HepG2 (cell line): ENCODE results near the gene RER1. TPM values are rescaled to one million over a fixed set of nuclear protein-coding genes. Genes with fewer than 3 reads are reported as not detected.
A peak's percentile ranks its signal among the peaks of the same experiment; 100 is the strongest.

Experiments
- ISX ChIP-seq: sonication (generic); formaldehyde crosslinking; conservative IDR thresholded peaks from 2 replicates; pipeline ENCODE4 v1.5.0; 2020; ENCODE audit warnings: missing genetic modification reagents
- JUN ChIP-seq: sonication (generic); formaldehyde crosslinking; IDR thresholded peaks from 2 replicates; pipeline ENCODE4 v1.4.0; 2020; ENCODE audit warnings: mild to moderate bottlenecking, missing genetic modification reagents
- MAZ ChIP-seq, 2 experiments: sonication (generic) in 1 of 2; formaldehyde crosslinking in 1 of 2; IDR thresholded peaks; 2 replicates each; pipeline versions ENCODE4 v1.5.0 to v1.6.1; 2012 to 2020; ENCODE audit warnings: low read depth in 2 of 2, mild to moderate bottlenecking in 2 of 2, borderline replicate concordance in 1 of 2, improper control_type of control experiment in 1 of 2, low read length in 1 of 2, missing genetic modification reagents in 1 of 2, moderate library complexity in 1 of 2
- POLR2AphosphoS2 ChIP-seq: IDR thresholded peaks from 2 replicates; pipeline ENCODE4 v1.6.1; 2011; ENCODE audit warnings: low read depth, low read length, improper control_type of control experiment
- SNRNP70 ChIP-seq: fragments of 200-400 bp; formaldehyde crosslinking; IDR thresholded peaks from 2 replicates; pipeline ENCODE4 v1.6.1; 2017; ENCODE audit warnings: mild to moderate bottlenecking, low read depth, low read length, moderate library complexity
- TCF7 ChIP-seq: sonication (generic); IDR thresholded peaks from 2 replicates; pipeline ENCODE4 v1.6.1; 2016; ENCODE audit warnings: antibody characterized with exemption, low read depth
- YY1 ChIP-seq: IDR thresholded peaks from 2 replicates; pipeline ENCODE4 v1.6.1; 2011; ENCODE audit warnings: low read length, low read depth, moderate library complexity, mild to moderate bottlenecking; ENCODE audit not compliant: insufficient read depth, insufficient replicate concordance
- ZBTB7B ChIP-seq: sonication (generic); formaldehyde crosslinking; IDR thresholded peaks from 2 replicates; pipeline ENCODE4 v1.4.0; 2020; ENCODE audit warnings: missing genetic modification reagents
- ZFY ChIP-seq: sonication (generic); formaldehyde crosslinking; IDR thresholded peaks from 2 replicates; pipeline ENCODE4 v1.4.0; 2020; ENCODE audit warnings: missing genetic modification reagents
- ZNF124 ChIP-seq: sonication (generic); formaldehyde crosslinking; IDR thresholded peaks from 2 replicates; pipeline ENCODE4 v1.4.0; 2020; ENCODE audit warnings: missing genetic modification reagents
- ZNF235 ChIP-seq: sonication (generic); formaldehyde crosslinking; IDR thresholded peaks from 2 replicates; pipeline ENCODE4 v1.8.1; 2023; ENCODE audit warnings: mild to moderate bottlenecking, missing genetic modification reagents, borderline replicate concordance
- ZNF333 ChIP-seq: sonication (generic); formaldehyde crosslinking; IDR thresholded peaks from 2 replicates; pipeline ENCODE4 v1.4.0; 2020; ENCODE audit warnings: mild to moderate bottlenecking, missing genetic modification reagents, borderline replicate concordance
- ZNF543 ChIP-seq: sonication (generic); formaldehyde crosslinking; IDR thresholded peaks from 2 replicates; pipeline ENCODE4 v1.4.0; 2020; ENCODE audit warnings: mild to moderate bottlenecking, missing genetic modification reagents
- ZNF558 ChIP-seq: sonication (generic); formaldehyde crosslinking; IDR thresholded peaks from 2 replicates; pipeline ENCODE4 v1.9.0; 2022; ENCODE audit warnings: mild to moderate bottlenecking, missing genetic modification reagents, borderline replicate concordance
- ZNF619 ChIP-seq: sonication (generic); formaldehyde crosslinking; IDR thresholded peaks from 2 replicates; pipeline ENCODE4 v1.4.0; 2020; ENCODE audit warnings: mild to moderate bottlenecking, missing genetic modification reagents
- ZNF674 ChIP-seq: sonication (generic); formaldehyde crosslinking; IDR thresholded peaks from 2 replicates; pipeline ENCODE4 v1.5.0; 2020; ENCODE audit warnings: low read depth, mild to moderate bottlenecking, missing genetic modification reagents
- ZSCAN9 ChIP-seq: IDR thresholded peaks from 2 replicates; pipeline ENCODE4 v1.6.1; 2016; ENCODE audit warnings: borderline replicate concordance
- polyA plus RNA-seq, 8 experiments: library from polyadenylated mRNA; depleted of rRNA in 3 of 8; stranded (reverse) in 7 of 8; unstranded in 1 of 8; fragments of >200 nt; fragmentation: Illumina TruSeq in 4 of 8; extraction: Trizol in 4 of 8; gene quantifications; 2 replicates each; pipeline versions ENCODE4 v1.2.1 to v1.2.3, GENCODE V29; 2011 to 2016; ENCODE audit warnings: low read depth in 4 of 8, missing spikeins in 1 of 8, mixed read lengths in 1 of 8; ENCODE audit not compliant: insufficient read depth in 1 of 8
- total RNA-seq, 5 experiments: library from RNA; depleted of rRNA; stranded (reverse); fragments of >200 nt; fragmentation: Illumina TruSeq; extraction: Trizol; gene quantifications; 2 replicates each; pipeline ENCODE4 v1.2.3, GENCODE V29; 2016; ENCODE audit warnings: low read depth in 1 of 5
- TF ChIP-seq, protein P1 (sequence below): sonication (generic); formaldehyde crosslinking; IDR thresholded peaks from 2 replicates; pipeline ENCODE4 v1.8.1; 2023; ENCODE audit warnings: missing genetic modification reagents, inconsistent platforms, borderline replicate concordance
- TF ChIP-seq, protein P2 (sequence below): sonication (generic); formaldehyde crosslinking; IDR thresholded peaks from 2 replicates; pipeline ENCODE4 v1.5.0; 2020; ENCODE audit warnings: mild to moderate bottlenecking, missing genetic modification reagents, moderate library complexity
- TF ChIP-seq, protein P3 (sequence below): IDR thresholded peaks from 2 replicates; pipeline ENCODE4 v1.4.0; 2020; ENCODE audit warnings: mild to moderate bottlenecking, missing genetic modification reagents
- TF ChIP-seq, protein P4 (sequence below): sonication (generic); formaldehyde crosslinking; IDR thresholded peaks from 2 replicates; pipeline ENCODE4 v1.4.0; 2020; ENCODE audit warnings: mild to moderate bottlenecking, missing genetic modification reagents

The RER1 gene
- total and polyA plus RNA-seq, 2 of the 13 experiments (the other 11 are each of a cell fraction or from before 2014, with no cell fraction given), result 128 to 164 TPM

DNA sequence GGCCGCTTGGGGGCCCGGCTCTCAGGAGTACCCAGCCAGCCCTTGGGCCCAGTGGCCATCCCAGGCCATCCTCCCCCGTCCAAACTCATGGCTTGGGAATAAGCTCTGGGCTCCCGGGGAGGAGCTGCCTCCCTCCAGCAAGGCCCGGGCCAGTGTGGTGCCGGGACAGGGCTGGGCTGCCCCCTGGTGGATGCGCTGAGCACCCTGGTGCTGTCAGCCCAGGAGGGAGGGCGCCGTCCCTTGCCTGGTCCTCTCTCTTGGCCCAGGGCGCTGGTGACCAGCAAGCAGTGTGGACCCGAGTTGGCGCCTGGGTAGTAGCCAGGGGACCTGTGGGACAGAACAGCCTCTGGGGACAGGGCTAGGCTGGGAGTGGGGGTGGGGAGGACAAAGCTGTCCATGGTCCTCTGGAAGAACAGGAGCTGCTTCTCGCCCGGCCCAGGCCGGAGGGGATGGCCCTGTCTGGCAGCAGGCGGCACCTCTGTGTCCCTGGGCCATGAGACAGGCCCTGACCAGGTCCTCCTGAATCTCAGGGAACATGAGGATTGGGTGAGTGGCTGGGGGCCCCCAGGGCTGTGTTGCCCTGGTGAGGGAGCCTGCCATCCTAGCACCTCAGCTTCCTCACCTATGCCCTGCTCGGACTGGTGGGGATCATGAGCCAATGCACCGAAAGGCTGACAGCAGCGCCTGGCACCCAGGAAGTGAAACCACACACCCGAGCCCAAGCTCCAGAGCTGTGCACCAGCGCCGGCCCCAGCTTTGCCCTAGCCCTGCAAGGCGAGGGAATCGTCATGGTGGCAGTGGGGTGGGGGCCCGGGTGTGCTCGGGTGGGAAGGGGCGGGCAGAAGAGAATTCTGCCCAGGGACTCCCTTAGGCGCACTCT lies 9.7 kb upstream of the RER1 start (continued):
- TF ChIP-seq SNRNP70 (no peak), ZNF333 (no peak), ZNF674 (CRISPR knock-in tag) (no peak), JUN (CRISPR knock-in tag) (no peak), ZNF558 (no peak), ZNF619 (CRISPR knock-in tag) (no peak), MAZ (IDR thresholded peaks at IDR 0.05; ENCODE audit: borderline replicate concordance, low read depth, low read length) (no peak; the same call in 1 of the 2 replicates), MAZ (CRISPR knock-in tag; IDR thresholded peaks at IDR 0.05; ENCODE audit: low read depth) (peak; percentile 57; the same call in 1 of the 2 replicates), ZNF235 (CRISPR knock-in tag) (no peak), ZNF543 (CRISPR knock-in tag) (no peak), TCF7 (no peak), POLR2AphosphoS2 (no peak), ISX (CRISPR knock-in tag) (no peak), ZNF124 (CRISPR knock-in tag) (no peak), YY1 (no peak), ZBTB7B (no peak), ZSCAN9 (CRISPR knock-in tag) (no peak), ZFY (CRISPR knock-in tag) (peak; percentile 50)
- TF ChIP-seq, protein P1, sequence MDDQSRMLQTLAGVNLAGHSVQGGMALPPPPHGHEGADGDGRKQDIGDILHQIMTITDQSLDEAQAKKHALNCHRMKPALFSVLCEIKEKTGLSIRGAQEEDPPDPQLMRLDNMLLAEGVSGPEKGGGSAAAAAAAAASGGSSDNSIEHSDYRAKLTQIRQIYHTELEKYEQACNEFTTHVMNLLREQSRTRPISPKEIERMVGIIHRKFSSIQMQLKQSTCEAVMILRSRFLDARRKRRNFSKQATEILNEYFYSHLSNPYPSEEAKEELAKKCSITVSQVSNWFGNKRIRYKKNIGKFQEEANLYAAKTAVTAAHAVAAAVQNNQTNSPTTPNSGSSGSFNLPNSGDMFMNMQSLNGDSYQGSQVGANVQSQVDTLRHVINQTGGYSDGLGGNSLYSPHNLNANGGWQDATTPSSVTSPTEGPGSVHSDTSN, result no peak
- TF ChIP-seq, protein P2, sequence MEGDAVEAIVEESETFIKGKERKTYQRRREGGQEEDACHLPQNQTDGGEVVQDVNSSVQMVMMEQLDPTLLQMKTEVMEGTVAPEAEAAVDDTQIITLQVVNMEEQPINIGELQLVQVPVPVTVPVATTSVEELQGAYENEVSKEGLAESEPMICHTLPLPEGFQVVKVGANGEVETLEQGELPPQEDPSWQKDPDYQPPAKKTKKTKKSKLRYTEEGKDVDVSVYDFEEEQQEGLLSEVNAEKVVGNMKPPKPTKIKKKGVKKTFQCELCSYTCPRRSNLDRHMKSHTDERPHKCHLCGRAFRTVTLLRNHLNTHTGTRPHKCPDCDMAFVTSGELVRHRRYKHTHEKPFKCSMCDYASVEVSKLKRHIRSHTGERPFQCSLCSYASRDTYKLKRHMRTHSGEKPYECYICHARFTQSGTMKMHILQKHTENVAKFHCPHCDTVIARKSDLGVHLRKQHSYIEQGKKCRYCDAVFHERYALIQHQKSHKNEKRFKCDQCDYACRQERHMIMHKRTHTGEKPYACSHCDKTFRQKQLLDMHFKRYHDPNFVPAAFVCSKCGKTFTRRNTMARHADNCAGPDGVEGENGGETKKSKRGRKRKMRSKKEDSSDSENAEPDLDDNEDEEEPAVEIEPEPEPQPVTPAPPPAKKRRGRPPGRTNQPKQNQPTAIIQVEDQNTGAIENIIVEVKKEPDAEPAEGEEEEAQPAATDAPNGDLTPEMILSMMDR (CRISPR knock-in tag), result peak; percentile 98
- TF ChIP-seq, protein P3, sequence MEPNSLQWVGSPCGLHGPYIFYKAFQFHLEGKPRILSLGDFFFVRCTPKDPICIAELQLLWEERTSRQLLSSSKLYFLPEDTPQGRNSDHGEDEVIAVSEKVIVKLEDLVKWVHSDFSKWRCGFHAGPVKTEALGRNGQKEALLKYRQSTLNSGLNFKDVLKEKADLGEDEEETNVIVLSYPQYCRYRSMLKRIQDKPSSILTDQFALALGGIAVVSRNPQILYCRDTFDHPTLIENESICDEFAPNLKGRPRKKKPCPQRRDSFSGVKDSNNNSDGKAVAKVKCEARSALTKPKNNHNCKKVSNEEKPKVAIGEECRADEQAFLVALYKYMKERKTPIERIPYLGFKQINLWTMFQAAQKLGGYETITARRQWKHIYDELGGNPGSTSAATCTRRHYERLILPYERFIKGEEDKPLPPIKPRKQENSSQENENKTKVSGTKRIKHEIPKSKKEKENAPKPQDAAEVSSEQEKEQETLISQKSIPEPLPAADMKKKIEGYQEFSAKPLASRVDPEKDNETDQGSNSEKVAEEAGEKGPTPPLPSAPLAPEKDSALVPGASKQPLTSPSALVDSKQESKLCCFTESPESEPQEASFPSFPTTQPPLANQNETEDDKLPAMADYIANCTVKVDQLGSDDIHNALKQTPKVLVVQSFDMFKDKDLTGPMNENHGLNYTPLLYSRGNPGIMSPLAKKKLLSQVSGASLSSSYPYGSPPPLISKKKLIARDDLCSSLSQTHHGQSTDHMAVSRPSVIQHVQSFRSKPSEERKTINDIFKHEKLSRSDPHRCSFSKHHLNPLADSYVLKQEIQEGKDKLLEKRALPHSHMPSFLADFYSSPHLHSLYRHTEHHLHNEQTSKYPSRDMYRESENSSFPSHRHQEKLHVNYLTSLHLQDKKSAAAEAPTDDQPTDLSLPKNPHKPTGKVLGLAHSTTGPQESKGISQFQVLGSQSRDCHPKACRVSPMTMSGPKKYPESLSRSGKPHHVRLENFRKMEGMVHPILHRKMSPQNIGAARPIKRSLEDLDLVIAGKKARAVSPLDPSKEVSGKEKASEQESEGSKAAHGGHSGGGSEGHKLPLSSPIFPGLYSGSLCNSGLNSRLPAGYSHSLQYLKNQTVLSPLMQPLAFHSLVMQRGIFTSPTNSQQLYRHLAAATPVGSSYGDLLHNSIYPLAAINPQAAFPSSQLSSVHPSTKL, result 0 out of 2 replicates have a peak, but pooled peaks have one; percentile 10
- TF ChIP-seq, protein P4, sequence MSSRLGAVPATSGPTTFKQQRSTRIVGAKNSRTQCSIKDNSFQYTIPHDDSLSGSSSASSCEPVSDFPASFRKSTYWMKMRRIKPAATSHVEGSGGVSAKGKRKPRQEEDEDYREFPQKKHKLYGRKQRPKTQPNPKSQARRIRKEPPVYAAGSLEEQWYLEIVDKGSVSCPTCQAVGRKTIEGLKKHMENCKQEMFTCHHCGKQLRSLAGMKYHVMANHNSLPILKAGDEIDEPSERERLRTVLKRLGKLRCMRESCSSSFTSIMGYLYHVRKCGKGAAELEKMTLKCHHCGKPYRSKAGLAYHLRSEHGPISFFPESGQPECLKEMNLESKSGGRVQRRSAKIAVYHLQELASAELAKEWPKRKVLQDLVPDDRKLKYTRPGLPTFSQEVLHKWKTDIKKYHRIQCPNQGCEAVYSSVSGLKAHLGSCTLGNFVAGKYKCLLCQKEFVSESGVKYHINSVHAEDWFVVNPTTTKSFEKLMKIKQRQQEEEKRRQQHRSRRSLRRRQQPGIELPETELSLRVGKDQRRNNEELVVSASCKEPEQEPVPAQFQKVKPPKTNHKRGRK (CRISPR knock-in tag), result no peak
